ENCODE results near the gene DENND6A. TPM values are rescaled to one million over a fixed set of nuclear protein-coding genes. Genes with fewer than 3 reads are reported as not detected.
A peak's percentile ranks its signal among the peaks of the same experiment; 100 is the strongest.
"Not testable (repeated sequence)": the region's sequence is repeated elsewhere in the genome, so short reads cannot be mapped to it uniquely, and the experiment has no call there.

DENND6A gene
- total RNA-seq, 1 experiment from 2014 or later: 21.8 TPM

GRCh38 chr3:57694146-57694545 is 1.3 kb upstream of the DENND6A start:
- no TSS peak for BruUV-seq (replicated peaks)

GRCh38 chr3:57692133-57692395 is 813 bp downstream of the DENND6A start:
- Histone ChIP-seq H3K4me1 (peaks cover 13% of the 10 kb centered on the region; the same call in 1 of the 2 replicates), H3K4me3 (ENCODE audit: low read depth, low read length) (peak overlapping the region; percentile 60)
- H3K27me3 ChIP-seq (replicated peaks; ENCODE audit: control insufficient read depth, insufficient read depth, low read length); CTCF ChIA-PET; BruUV-seq (replicated peaks); DNase-seq; H3K36me3 ChIP-seq (ENCODE audit: control insufficient read depth, insufficient read depth, low read length); H3K27me3 Mint-ChIP-seq (ENCODE audit: insufficient read depth, unreplicated experiment); H3K4me1 Mint-ChIP-seq (ENCODE audit: low read depth, unreplicated experiment); H3K9me3 ChIP-seq; H3K9me3 Mint-ChIP-seq (ENCODE audit: unreplicated experiment): not testable (repeated sequence)
- intact Hi-C loops (cut with micrococcal nuclease; ENCODE audit: unreplicated experiment): loop anchor here (2.0 kb wide), 1 partner anchor 95 kb away; the partner anchor contains the start of gene ARF4
- POLR2A ChIA-PET: interaction anchor here (0.6 to 1.4 kb wide), 7 partner anchors 8 to 135 kb away, joined by 3 to 17 read pairs (median 3); partner anchors contain the start of genes ARF4 and SLMAP
- Mint-ChIP-seq H3K36me3 (ENCODE audit: insufficient read depth, unreplicated experiment) (peaks cover 18% of the 10 kb centered on the region), H3K4me3 (ENCODE audit: unreplicated experiment) (peak overlapping the region; percentile 82), H3K27ac (ENCODE audit: unreplicated experiment) (peak overlapping the region; percentile 77)

More at GRCh38 chr3:57694146-57694545, 1.3 kb upstream of the DENND6A start:
- POLR2A ChIA-PET: no interaction called here
- peaks cover 15% of the 10 kb centered on the region for H3K36me3 Mint-ChIP-seq (ENCODE audit: insufficient read depth, unreplicated experiment)
- H3K4me3 ChIP-seq (ENCODE audit: low read depth, low read length): no peak overlapping the region
- no peak for TF ChIP-seq CTCF (IDR thresholded peaks at IDR 0.05; ENCODE audit: insufficient read depth in 1 of 2, low read depth in 1 of 2, low read length in 1 of 2, severe bottlenecking in 1 of 2, unreplicated experiment in 1 of 2)
- CTCF ChIA-PET: no interaction called here
- no peak overlapping the region for H3K27ac Mint-ChIP-seq (ENCODE audit: unreplicated experiment)
- H3K4me1 Mint-ChIP-seq (ENCODE audit: low read depth, unreplicated experiment): peaks cover 6% of the 10 kb centered on the region
- H3K4me1 ChIP-seq: peaks cover 13% of the 10 kb centered on the region; the same call in 1 of the 2 replicates
- no peaks in the 10 kb centered on the region for H3K27me3 Mint-ChIP-seq (ENCODE audit: insufficient read depth, unreplicated experiment)
- DNase-seq: no peak
- peak overlapping the region; percentile 35 for H3K4me3 Mint-ChIP-seq (ENCODE audit: unreplicated experiment)
- H3K9me3 ChIP-seq: no peaks in the 10 kb centered on the region
- H3K36me3 ChIP-seq (ENCODE audit: control insufficient read depth, insufficient read depth, low read length): no peaks in the 10 kb centered on the region
- H3K27me3 ChIP-seq (replicated peaks; ENCODE audit: control insufficient read depth, insufficient read depth, low read length): no peaks in the 10 kb centered on the region
- intact Hi-C loops (cut with micrococcal nuclease; ENCODE audit: unreplicated experiment): no loop called here
- no peaks in the 10 kb centered on the region for H3K9me3 Mint-ChIP-seq (ENCODE audit: unreplicated experiment)

GRCh38 chr3:57691411-57692132 is 1.3 kb downstream of the DENND6A start:
- H3K36me3 ChIP-seq (ENCODE audit: control insufficient read depth, insufficient read depth, low read length): no peaks in the 10 kb centered on the region
- ChIA-PET CTCF (interaction anchor here (0.5 kb wide), 1 partner anchor 290 kb away, joined by 3 read pairs; no protein-coding TSS in a partner anchor), POLR2A (interaction anchor here (0.9 kb wide), 1 partner anchor 136 kb away, joined by 3 read pairs; no protein-coding TSS in a partner anchor)
- H3K27me3 ChIP-seq (replicated peaks; ENCODE audit: control insufficient read depth, insufficient read depth, low read length): no peaks in the 10 kb centered on the region
- TSS peak; percentile 60 for BruUV-seq (replicated peaks)
- H3K9me3 Mint-ChIP-seq (ENCODE audit: unreplicated experiment): no peaks in the 10 kb centered on the region
- H3K36me3 Mint-ChIP-seq (ENCODE audit: insufficient read depth, unreplicated experiment): peaks cover 21% of the 10 kb centered on the region
- DNase-seq: no peak
- peak overlapping the region; percentile 60 for H3K4me3 ChIP-seq (ENCODE audit: low read depth, low read length)
- H3K4me3 Mint-ChIP-seq (ENCODE audit: unreplicated experiment): peak overlapping the region; percentile 82
- intact Hi-C loops (cut with micrococcal nuclease; ENCODE audit: unreplicated experiment): loop anchor here (2.0 kb wide), 1 partner anchor 95 kb away; the partner anchor contains the start of gene ARF4
- peaks cover 13% of the 10 kb centered on the region for H3K4me1 Mint-ChIP-seq (ENCODE audit: low read depth, unreplicated experiment)
- no peaks in the 10 kb centered on the region for H3K27me3 Mint-ChIP-seq (ENCODE audit: insufficient read depth, unreplicated experiment)
- peaks cover 13% of the 10 kb centered on the region; the same call in 1 of the 2 replicates for H3K4me1 ChIP-seq
- H3K27ac Mint-ChIP-seq (ENCODE audit: unreplicated experiment): peak overlapping the region; percentile 77
- TF ChIP-seq CTCF (IDR thresholded peaks at IDR 0.05; ENCODE audit: insufficient read depth in 1 of 2, low read depth in 1 of 2, low read length in 1 of 2, severe bottlenecking in 1 of 2, unreplicated experiment in 1 of 2): no peak
- no peaks in the 10 kb centered on the region for H3K9me3 ChIP-seq
